Parathyroid adenoma (tissue), 2 donors: ENCODE data around the gene DTNA.

ENCODE experiments used
- H2AFZ ChIP-seq: fragments of 300-600 bp; sonication (generic); one replicate; pipeline ENCODE4 v1.7.0; 2017; ENCODE audit warnings: antibody characterized with exemption, mild to moderate bottlenecking
- H3K27ac ChIP-seq: fragments of 300-600 bp; sonication (generic); one replicate; pipeline ENCODE4 v1.7.0; 2017
- H3K27me3 ChIP-seq: fragments of 300-600 bp; sonication (generic); one replicate; pipeline ENCODE4 v1.7.0; 2017; ENCODE audit warnings: low read length; ENCODE audit not compliant: control insufficient read depth, insufficient read depth
- H3K36me3 ChIP-seq: fragments of 300-600 bp; sonication (generic); one replicate; pipeline ENCODE4 v1.7.0; 2017; ENCODE audit warnings: low read length; ENCODE audit not compliant: control insufficient read depth, insufficient read depth
- H3K4me1 ChIP-seq: fragments of 300-600 bp; sonication (generic); one replicate; pipeline ENCODE4 v1.7.0; 2017; ENCODE audit warnings: control low read depth
- H3K4me2 ChIP-seq: fragments of 300-600 bp; sonication (generic); one replicate; pipeline ENCODE4 v1.7.0; 2017; ENCODE audit warnings: low read length
- H3K4me3 ChIP-seq: fragments of 300-600 bp; sonication (generic); one replicate; pipeline ENCODE4 v1.7.0; 2017; ENCODE audit warnings: low read depth, low read length
- H3K79me2 ChIP-seq: fragments of 300-600 bp; sonication (generic); one replicate; pipeline ENCODE4 v1.7.0; 2017; ENCODE audit warnings: control low read depth
- H3K9ac ChIP-seq: fragments of 300-600 bp; sonication (generic); one replicate; pipeline ENCODE4 v1.7.0; 2017; ENCODE audit warnings: mild to moderate bottlenecking
- H3K9me3 ChIP-seq: fragments of 300-600 bp; sonication (generic); one replicate; pipeline ENCODE4 v1.7.0; 2017; ENCODE audit warnings: low read length; ENCODE audit not compliant: control insufficient read depth
- TF ChIP-seq, protein P1 (sequence below): fragments of 300-600 bp; sonication (generic); IDR thresholded peaks from one replicate; pipeline ENCODE4 v1.7.0; 2017; ENCODE audit warnings: antibody characterized with exemption, mild to moderate bottlenecking
- donor health status: primary hyperparathyroidism.

The DTNA gene

GRCh38 chr18:34932363-34932762 is 222.3 kb downstream of the DTNA start:
- no peak overlapping the region for H3K4me2 ChIP-seq
- H3K4me3 ChIP-seq = no peak overlapping the region
- TF ChIP-seq, protein P1, sequence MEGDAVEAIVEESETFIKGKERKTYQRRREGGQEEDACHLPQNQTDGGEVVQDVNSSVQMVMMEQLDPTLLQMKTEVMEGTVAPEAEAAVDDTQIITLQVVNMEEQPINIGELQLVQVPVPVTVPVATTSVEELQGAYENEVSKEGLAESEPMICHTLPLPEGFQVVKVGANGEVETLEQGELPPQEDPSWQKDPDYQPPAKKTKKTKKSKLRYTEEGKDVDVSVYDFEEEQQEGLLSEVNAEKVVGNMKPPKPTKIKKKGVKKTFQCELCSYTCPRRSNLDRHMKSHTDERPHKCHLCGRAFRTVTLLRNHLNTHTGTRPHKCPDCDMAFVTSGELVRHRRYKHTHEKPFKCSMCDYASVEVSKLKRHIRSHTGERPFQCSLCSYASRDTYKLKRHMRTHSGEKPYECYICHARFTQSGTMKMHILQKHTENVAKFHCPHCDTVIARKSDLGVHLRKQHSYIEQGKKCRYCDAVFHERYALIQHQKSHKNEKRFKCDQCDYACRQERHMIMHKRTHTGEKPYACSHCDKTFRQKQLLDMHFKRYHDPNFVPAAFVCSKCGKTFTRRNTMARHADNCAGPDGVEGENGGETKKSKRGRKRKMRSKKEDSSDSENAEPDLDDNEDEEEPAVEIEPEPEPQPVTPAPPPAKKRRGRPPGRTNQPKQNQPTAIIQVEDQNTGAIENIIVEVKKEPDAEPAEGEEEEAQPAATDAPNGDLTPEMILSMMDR = no peak
- H3K27ac ChIP-seq = no peak overlapping the region
- H2AFZ ChIP-seq = no peak overlapping the region
- no peaks in the 10 kb centered on the region for H3K9me3 ChIP-seq
- no peaks in the 10 kb centered on the region for H3K27me3 ChIP-seq
- H3K79me2 ChIP-seq = no peaks in the 10 kb centered on the region
- H3K4me1 ChIP-seq = no peaks in the 10 kb centered on the region
- no peaks in the 10 kb centered on the region for H3K36me3 ChIP-seq
- H3K9ac ChIP-seq = no peak overlapping the region

GRCh38 chr18:34932792-34933466 is 222.8 kb downstream of the DTNA start:
- no peak overlapping the region for H2AFZ ChIP-seq
- H3K27me3 ChIP-seq = no peaks in the 10 kb centered on the region
- H3K4me3 ChIP-seq = no peak overlapping the region
- no peak overlapping the region for H3K27ac ChIP-seq
- TF ChIP-seq, protein P1 = no peak
- H3K4me2 ChIP-seq = no peak overlapping the region
- no peaks in the 10 kb centered on the region for H3K4me1 ChIP-seq
- H3K9ac ChIP-seq = no peak overlapping the region
- no peaks in the 10 kb centered on the region for H3K36me3 ChIP-seq
- no peaks in the 10 kb centered on the region for H3K9me3 ChIP-seq
- H3K79me2 ChIP-seq = no peaks in the 10 kb centered on the region

DNA sequence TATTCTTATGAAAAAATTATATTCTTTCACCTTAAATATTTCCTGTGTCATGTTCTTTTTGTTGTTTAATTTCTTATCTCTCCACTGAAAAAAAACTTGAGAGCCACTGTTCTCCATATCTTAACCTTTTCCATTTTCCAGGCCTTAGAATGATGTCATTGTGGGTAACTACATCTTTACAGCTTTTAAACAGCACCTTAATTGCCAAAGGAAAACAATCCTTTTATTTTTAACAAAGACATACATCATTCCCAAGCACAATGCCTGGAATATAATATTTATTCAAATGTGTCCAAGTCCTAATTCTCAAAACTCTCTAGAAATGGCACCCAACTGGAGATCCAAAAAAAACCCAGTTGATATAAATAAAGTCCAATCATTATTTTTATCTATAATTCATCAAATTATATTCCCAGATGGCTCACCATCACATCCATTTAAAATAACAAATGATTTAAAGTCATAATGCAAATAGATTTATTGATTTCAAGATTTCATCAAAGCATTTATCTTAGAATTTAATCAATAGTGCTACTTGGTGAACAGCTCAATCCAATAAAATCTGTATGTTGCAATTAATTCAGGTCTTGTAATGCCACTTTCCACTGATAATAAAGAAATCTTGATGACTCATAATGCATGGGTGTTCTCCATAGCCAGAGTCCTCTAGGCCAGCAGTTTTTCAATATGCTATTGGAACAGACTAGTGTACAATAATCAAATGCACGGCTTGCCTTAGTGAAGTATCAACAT is 224.0 kb downstream of the DTNA start:
- Histone ChIP-seq H2AFZ (no peak overlapping the region), H3K9ac (no peak overlapping the region), H3K4me3 (no peak overlapping the region), H3K79me2 (no peaks in the 10 kb centered on the region), H3K27ac (no peak overlapping the region), H3K27me3 (no peaks in the 10 kb centered on the region), H3K4me1 (no peaks in the 10 kb centered on the region), H3K4me2 (no peak overlapping the region), H3K9me3 (no peaks in the 10 kb centered on the region), H3K36me3 (no peaks in the 10 kb centered on the region)
- TF ChIP-seq, protein P1 = no peak

- H3K4me1 ChIP-seq = no peaks in the 10 kb centered on the region
- H3K9me3 ChIP-seq = no peaks in the 10 kb centered on the region
- TF ChIP-seq, protein P1 = no peak
Observed at GRCh38 chr18:34936772-34937171, 226.7 kb downstream of the DTNA start.

More at GRCh38 chr18:34936772-34937171, 226.7 kb downstream of the DTNA start:
- H3K9ac ChIP-seq = no peak overlapping the region
- no peak overlapping the region for H2AFZ ChIP-seq
- no peaks in the 10 kb centered on the region for H3K36me3 ChIP-seq
- H3K4me2 ChIP-seq = no peak overlapping the region
- no peak overlapping the region for H3K27ac ChIP-seq
- H3K4me3 ChIP-seq = no peak overlapping the region
- no peaks in the 10 kb centered on the region for H3K79me2 ChIP-seq
- no peaks in the 10 kb centered on the region for H3K27me3 ChIP-seq
